Fibroblast of skin of back (primary cell): ENCODE measurements around the gene S100A16.
"Not testable (repeated sequence)": the region's sequence is repeated elsewhere in the genome, so short reads cannot be mapped to it uniquely, and the experiment has no call there.

Source experiments
- DNase-seq: peaks from one replicate; pipeline ENCODE4 v3.0.0-alpha.2; 2013

S100A16 gene

DNA sequence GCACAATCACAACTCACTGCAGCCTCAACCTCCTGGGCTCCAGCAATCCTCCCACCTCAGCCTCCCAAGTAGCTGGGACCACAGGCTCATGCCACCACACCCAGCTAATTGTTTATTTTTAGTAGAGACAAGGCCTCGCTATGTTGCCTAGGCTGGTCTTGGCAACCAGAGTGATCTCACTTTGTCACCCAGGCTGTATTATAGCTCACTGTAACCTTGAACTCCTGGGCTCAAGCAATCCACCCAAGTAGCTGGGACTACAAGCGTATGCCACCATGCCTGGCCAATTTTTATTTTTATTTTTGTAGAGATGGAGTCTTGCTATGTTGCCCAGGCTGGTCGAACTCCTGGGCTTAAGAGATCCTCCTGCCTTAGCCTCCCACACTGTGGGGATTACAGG lies 50.9 kb downstream of the S100A16 start:
- not testable (repeated sequence) for DNase-seq

- DNase-seq: no peak
Observed at GRCh38 chr1:153561466-153561985, 51.4 kb downstream of the S100A16 start.

GRCh38 chr1:153560771-153561465 lies 52.0 kb downstream of the S100A16 start:
- no peak for DNase-seq

- no peak for DNase-seq
Observed at GRCh38 chr1:153560241-153560640, 52.7 kb downstream of the S100A16 start.

GRCh38 chr1:153557877-153558276 lies 55.1 kb downstream of the S100A16 start:
- no peak for DNase-seq
